ENCODE measurements around the gene S100A11. TPM values are rescaled to one million over a fixed set of nuclear protein-coding genes. Genes with fewer than 3 reads are reported as not detected.

Gene S100A11
- total RNA-seq, 1 donor from 2014 or later = 4.4 TPM

DNA sequence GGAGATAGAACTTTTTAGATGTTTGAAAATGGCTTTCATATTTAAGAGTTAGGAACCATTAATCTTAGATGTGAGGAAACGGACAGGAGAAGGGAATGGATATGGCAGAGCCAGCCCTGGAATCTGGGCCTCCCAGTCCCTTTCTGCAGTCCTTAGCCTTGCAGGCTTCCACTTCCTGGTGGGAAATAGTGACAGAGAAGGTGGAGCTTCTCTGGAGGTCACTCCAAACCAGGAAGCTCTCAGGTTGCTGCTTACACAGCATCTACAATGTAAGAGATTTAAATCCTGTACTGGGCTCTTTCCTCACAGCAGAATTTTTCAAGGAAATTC lies 2.5 kb downstream of the S100A11 start:
- H3K4me1 Mint-ChIP-seq = peaks cover 24% of the 10 kb centered on the region
- Histone ChIP-seq H3K4me1 (peaks cover 14% of the 10 kb centered on the region), H3K9me3 (ENCODE audit: low read depth) (no peaks in the 10 kb centered on the region), H2AFZ (replicated peaks) (no peak overlapping the region), H3K9ac (no peak overlapping the region), H3K27ac (no peak overlapping the region), H3F3A (ENCODE audit: low read depth) (peaks cover 14% of the 10 kb centered on the region), H3K36me3 (no peaks in the 10 kb centered on the region), H4K20me1 (ENCODE audit: low read depth) (no peaks in the 10 kb centered on the region), H3K4me3 (no peak overlapping the region), H3K79me2 (ENCODE audit: low read depth) (no peaks in the 10 kb centered on the region), H3K27me3 (peaks cover 38% of the 10 kb centered on the region), H3K4me2 (no peak overlapping the region)
- DNase-seq (ENCODE audit: low spot score) = no peak
- no peaks in the 10 kb centered on the region for H3K36me3 Mint-ChIP-seq
- H3K27ac Mint-ChIP-seq = no peak overlapping the region
- no peak for TF ChIP-seq EZH2phosphoT487 (IDR thresholded peaks at IDR 0.05)
- no peak for TF ChIP-seq EZH2 (IDR thresholded peaks at IDR 0.05)
- TF ChIP-seq, protein P1, sequence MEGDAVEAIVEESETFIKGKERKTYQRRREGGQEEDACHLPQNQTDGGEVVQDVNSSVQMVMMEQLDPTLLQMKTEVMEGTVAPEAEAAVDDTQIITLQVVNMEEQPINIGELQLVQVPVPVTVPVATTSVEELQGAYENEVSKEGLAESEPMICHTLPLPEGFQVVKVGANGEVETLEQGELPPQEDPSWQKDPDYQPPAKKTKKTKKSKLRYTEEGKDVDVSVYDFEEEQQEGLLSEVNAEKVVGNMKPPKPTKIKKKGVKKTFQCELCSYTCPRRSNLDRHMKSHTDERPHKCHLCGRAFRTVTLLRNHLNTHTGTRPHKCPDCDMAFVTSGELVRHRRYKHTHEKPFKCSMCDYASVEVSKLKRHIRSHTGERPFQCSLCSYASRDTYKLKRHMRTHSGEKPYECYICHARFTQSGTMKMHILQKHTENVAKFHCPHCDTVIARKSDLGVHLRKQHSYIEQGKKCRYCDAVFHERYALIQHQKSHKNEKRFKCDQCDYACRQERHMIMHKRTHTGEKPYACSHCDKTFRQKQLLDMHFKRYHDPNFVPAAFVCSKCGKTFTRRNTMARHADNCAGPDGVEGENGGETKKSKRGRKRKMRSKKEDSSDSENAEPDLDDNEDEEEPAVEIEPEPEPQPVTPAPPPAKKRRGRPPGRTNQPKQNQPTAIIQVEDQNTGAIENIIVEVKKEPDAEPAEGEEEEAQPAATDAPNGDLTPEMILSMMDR (IDR thresholded peaks at IDR 0.05) = no peak
- no peaks in the 10 kb centered on the region for H3K9me3 Mint-ChIP-seq
- H3K4me3 Mint-ChIP-seq = no peak overlapping the region
- H3K27me3 Mint-ChIP-seq (ENCODE audit: insufficient read depth, low read depth) = peaks cover 20% of the 10 kb centered on the region

DNA sequence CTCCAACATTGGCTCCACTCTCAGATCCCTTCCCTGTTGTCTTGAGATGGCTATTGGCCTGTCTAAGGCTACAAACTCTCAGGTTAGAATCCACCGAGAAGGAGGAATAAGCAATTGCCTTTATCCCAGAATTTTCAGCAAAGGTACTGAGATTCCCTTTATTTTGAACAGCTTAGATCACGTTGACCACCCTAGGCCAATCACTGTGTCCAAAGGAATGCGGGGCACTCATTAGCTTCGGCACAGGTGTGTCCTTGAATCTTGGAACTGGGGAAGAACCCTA lies 6.9 kb downstream of the S100A11 start:
- no peak overlapping the region for H3K27ac Mint-ChIP-seq
- no peaks in the 10 kb centered on the region for H3K79me2 ChIP-seq (ENCODE audit: low read depth)
- H3K27me3 Mint-ChIP-seq (ENCODE audit: insufficient read depth, low read depth) = peaks cover 3% of the 10 kb centered on the region

DNA sequence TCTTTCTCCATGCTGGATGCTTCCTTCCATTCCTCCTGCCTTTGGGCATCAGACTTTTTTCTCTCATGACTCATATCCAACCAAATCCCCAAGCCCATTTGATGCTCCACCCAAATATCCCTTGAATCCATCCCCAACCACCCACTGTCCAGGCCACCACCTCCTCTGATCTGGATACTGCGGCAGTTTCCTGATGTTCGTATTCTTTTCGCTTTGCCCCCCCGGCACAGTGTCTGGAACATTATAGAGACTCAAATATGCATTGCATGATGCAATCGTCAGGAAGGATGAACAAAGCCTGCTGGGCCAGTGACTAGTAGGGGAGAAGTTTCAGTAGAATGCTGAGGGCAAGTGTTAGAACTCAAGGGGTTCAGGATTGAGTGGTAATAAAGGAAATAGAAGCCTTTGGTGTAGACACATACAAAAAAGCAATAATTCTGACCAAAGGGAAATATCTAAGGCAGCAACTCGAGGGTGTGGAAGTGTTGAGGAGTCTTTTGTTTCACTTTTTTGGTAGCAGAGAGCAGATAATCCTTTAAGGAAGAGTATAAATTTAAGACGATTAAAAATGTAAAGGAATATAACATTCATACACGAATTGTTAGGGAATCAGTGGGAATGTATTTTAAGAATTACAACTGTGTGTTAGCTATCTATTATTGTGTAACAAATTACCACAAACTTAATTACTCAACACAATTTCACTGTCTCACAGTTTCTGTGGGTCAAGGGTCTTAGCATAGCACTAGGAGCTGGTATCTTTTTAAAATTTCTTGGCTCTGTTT lies 7.5 kb downstream of the S100A11 start:
- H3K4me3 Mint-ChIP-seq = no peak overlapping the region
- H3K36me3 Mint-ChIP-seq = no peaks in the 10 kb centered on the region
- no peaks in the 10 kb centered on the region for H3K79me2 ChIP-seq (ENCODE audit: low read depth)
- no peaks in the 10 kb centered on the region for H3F3A ChIP-seq (ENCODE audit: low read depth)
- no peaks in the 10 kb centered on the region for H3K9me3 ChIP-seq (ENCODE audit: low read depth)
- H3K27ac ChIP-seq = no peak overlapping the region
- H3K9ac ChIP-seq = no peak overlapping the region
- no peaks in the 10 kb centered on the region for H3K9me3 Mint-ChIP-seq
- H3K4me2 ChIP-seq = no peak overlapping the region
- H2AFZ ChIP-seq (replicated peaks) = no peak overlapping the region
- H3K4me1 ChIP-seq = peaks cover 9% of the 10 kb centered on the region
- no peaks in the 10 kb centered on the region for H4K20me1 ChIP-seq (ENCODE audit: low read depth)
- DNase-seq (ENCODE audit: low spot score) = no peak
- TF ChIP-seq EZH2 (IDR thresholded peaks at IDR 0.05) (no peak), EZH2phosphoT487 (IDR thresholded peaks at IDR 0.05) (no peak)
- TF ChIP-seq, protein P1 (IDR thresholded peaks at IDR 0.05) = no peak
- no peak overlapping the region for H3K27ac Mint-ChIP-seq
- peaks cover 4% of the 10 kb centered on the region for H3K4me1 Mint-ChIP-seq
- peaks cover 4% of the 10 kb centered on the region for H3K27me3 Mint-ChIP-seq (ENCODE audit: insufficient read depth, low read depth)
- H3K4me3 ChIP-seq = no peak overlapping the region
- H3K36me3 ChIP-seq = no peaks in the 10 kb centered on the region
- H3K27me3 ChIP-seq = no peaks in the 10 kb centered on the region

More for the DNA sequence above, 6.9 kb downstream of the S100A11 start:
- H2AFZ ChIP-seq (replicated peaks) = no peak overlapping the region
- H3K9me3 Mint-ChIP-seq = no peaks in the 10 kb centered on the region
- peaks cover 5% of the 10 kb centered on the region for H3K4me1 Mint-ChIP-seq
- TF ChIP-seq EZH2phosphoT487 (IDR thresholded peaks at IDR 0.05) = no peak
- TF ChIP-seq, protein P1 (IDR thresholded peaks at IDR 0.05) = no peak
- no peak for TF ChIP-seq EZH2 (IDR thresholded peaks at IDR 0.05)
- no peak overlapping the region for H3K4me3 ChIP-seq
- H3K4me3 Mint-ChIP-seq = no peak overlapping the region
- DNase-seq (ENCODE audit: low spot score) = no peak
- no peaks in the 10 kb centered on the region for H3K36me3 Mint-ChIP-seq
- no peaks in the 10 kb centered on the region for H4K20me1 ChIP-seq (ENCODE audit: low read depth)
- H3K27me3 ChIP-seq = peaks cover 2% of the 10 kb centered on the region
- peaks cover 6% of the 10 kb centered on the region for H3K4me1 ChIP-seq
- H3K36me3 ChIP-seq = no peaks in the 10 kb centered on the region
- no peak overlapping the region for H3K27ac ChIP-seq
- no peak overlapping the region for H3K4me2 ChIP-seq
- H3K9ac ChIP-seq = no peak overlapping the region
- peaks cover 3% of the 10 kb centered on the region for H3F3A ChIP-seq (ENCODE audit: low read depth)
- H3K9me3 ChIP-seq (ENCODE audit: low read depth) = no peaks in the 10 kb centered on the region
